Measurements from ENCODE around the gene DNAH8. TPM values are rescaled to one million over a fixed set of nuclear protein-coding genes. Genes with fewer than 3 reads are reported as not detected.

Gene DNAH8
- total RNA-seq, 1 experiment from 2014 or later: 0.15 TPM

- no peaks in the 10 kb centered on the region for H3K36me3 ChIP-seq (ENCODE audit: low read depth, low read length)
- ATAC-seq: no peak
These were observed 8.7 kb downstream of the DNAH8 start for GRCh38 chr6:38723783-38724182.

GRCh38 chr6:38724343-38724742 lies 9.2 kb downstream of the DNAH8 start:
- Histone ChIP-seq H3K4me2 (ENCODE audit: low read length) (no peak overlapping the region), H3K9me3 (ENCODE audit: low read length) (no peaks in the 10 kb centered on the region), H3K27me3 (ENCODE audit: low read length) (no peaks in the 10 kb centered on the region), H3K4me3 (ENCODE audit: low read length) (no peak overlapping the region), H3K27ac (ENCODE audit: low read length) (no peak overlapping the region), H3K9me2 (replicated peaks; ENCODE audit: low read length) (no peaks in the 10 kb centered on the region), H3K4me1 (ENCODE audit: insufficient read depth, low read length) (peaks cover 16% of the 10 kb centered on the region), H3K36me3 (ENCODE audit: low read depth, low read length) (no peaks in the 10 kb centered on the region), H3F3A (ENCODE audit: low read length, unreplicated experiment) (no peaks in the 10 kb centered on the region), H2AFZ (ENCODE audit: low read length) (no peak overlapping the region), H4K20me1 (ENCODE audit: low read length) (no peaks in the 10 kb centered on the region), H3K79me2 (ENCODE audit: low read length) (no peaks in the 10 kb centered on the region), H3K9ac (ENCODE audit: low read length) (no peak overlapping the region)
- ChIA-PET POLR2A (ENCODE audit: unreplicated experiment) (no interaction called here), CTCF (no interaction called here)
- DNase-seq (peak; percentile 18), ATAC-seq (peak; percentile 35; the same call in 1 of the 2 replicates)
- intact Hi-C loops (cut with micrococcal nuclease): loop anchor here (10.0 kb wide), 1 partner anchor 210 kb away; no protein-coding TSS in a partner anchor
- no peak for TF ChIP-seq CTCF (conservative IDR thresholded peaks at IDR 0.05; ENCODE audit: low read depth, low read length)
- TF ChIP-seq EZH2 (IDR thresholded peaks at IDR 0.05; ENCODE audit: low read length, unreplicated experiment): no peak
- TF ChIP-seq EZH2phosphoT487 (IDR thresholded peaks at IDR 0.05; ENCODE audit: borderline replicate concordance, low read length): no peak
- no TSS peak for BruUV-seq (replicated peaks)

More at GRCh38 chr6:38723783-38724182, 8.7 kb downstream of the DNAH8 start:
- DNase-seq: no peak
- no peak overlapping the region for H3K9ac ChIP-seq (ENCODE audit: low read length)
- no peak overlapping the region for H3K4me2 ChIP-seq (ENCODE audit: low read length)
- no peaks in the 10 kb centered on the region for H3K27me3 ChIP-seq (ENCODE audit: low read length)
- H3K4me3 ChIP-seq (ENCODE audit: low read length): no peak overlapping the region
- H4K20me1 ChIP-seq (ENCODE audit: low read length): no peaks in the 10 kb centered on the region
- no peak for TF ChIP-seq EZH2 (IDR thresholded peaks at IDR 0.05; ENCODE audit: low read length, unreplicated experiment)
- no peak for TF ChIP-seq CTCF (conservative IDR thresholded peaks at IDR 0.05; ENCODE audit: low read depth, low read length)
- TF ChIP-seq EZH2phosphoT487 (IDR thresholded peaks at IDR 0.05; ENCODE audit: borderline replicate concordance, low read length): no peak
- intact Hi-C loops (cut with micrococcal nuclease): loop anchor here (10.0 kb wide), 1 partner anchor 211 kb away; no protein-coding TSS in a partner anchor
- H3K9me3 ChIP-seq (ENCODE audit: low read length): no peaks in the 10 kb centered on the region
- peaks cover 16% of the 10 kb centered on the region for H3K4me1 ChIP-seq (ENCODE audit: insufficient read depth, low read length)
- no peaks in the 10 kb centered on the region for H3K79me2 ChIP-seq (ENCODE audit: low read length)
- H2AFZ ChIP-seq (ENCODE audit: low read length): no peak overlapping the region
- no peaks in the 10 kb centered on the region for H3F3A ChIP-seq (ENCODE audit: low read length, unreplicated experiment)
- no peaks in the 10 kb centered on the region for H3K9me2 ChIP-seq (replicated peaks; ENCODE audit: low read length)
- POLR2A ChIA-PET (ENCODE audit: unreplicated experiment): no interaction called here
- H3K27ac ChIP-seq (ENCODE audit: low read length): no peak overlapping the region
- CTCF ChIA-PET: no interaction called here
- BruUV-seq (replicated peaks): no TSS peak

DNA sequence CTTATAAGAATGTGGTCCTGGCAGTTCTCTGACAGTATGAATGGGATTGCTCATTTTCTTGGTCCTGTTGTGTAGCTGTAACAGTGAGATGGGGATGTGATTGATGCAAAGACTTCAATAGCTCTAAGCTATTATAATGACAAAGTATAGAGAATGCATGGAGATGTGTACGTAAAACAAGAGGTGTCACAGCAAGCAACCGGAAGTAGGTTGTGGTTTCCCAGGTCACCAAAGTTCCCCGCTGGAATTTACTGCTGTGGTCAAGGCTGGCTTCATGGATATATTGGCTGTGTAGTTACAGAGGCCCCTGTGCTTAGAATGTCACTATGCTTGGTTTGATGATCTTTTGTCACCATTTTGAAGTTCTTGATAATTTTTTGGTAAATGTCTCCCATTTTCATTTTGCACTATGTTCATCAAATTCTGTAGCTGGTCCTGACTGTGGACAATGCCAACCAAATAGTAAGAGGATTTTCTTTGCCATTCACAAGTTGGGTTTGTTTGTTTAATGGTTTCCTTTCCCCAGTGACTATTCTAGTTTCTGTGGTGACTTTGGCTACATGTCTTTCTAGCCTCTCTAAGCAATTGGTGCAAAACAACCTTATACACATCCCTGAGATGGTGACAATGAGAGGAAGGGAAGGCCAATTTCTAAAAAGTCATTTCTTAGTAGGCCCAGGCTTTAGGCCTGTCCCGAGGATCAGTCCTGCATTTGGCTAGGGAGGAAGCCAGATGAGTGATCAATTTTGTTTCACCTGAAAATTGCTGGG lies 10.5 kb downstream of the DNAH8 start:
- BruUV-seq (replicated peaks): no TSS peak
- no peak overlapping the region for H3K4me3 ChIP-seq (ENCODE audit: low read length)
- CTCF ChIA-PET: no interaction called here

More for the DNA sequence above, 10.5 kb downstream of the DNAH8 start:
- no peak for TF ChIP-seq EZH2phosphoT487 (IDR thresholded peaks at IDR 0.05; ENCODE audit: borderline replicate concordance, low read length)
- TF ChIP-seq EZH2 (IDR thresholded peaks at IDR 0.05; ENCODE audit: low read length, unreplicated experiment): no peak
- TF ChIP-seq CTCF (conservative IDR thresholded peaks at IDR 0.05; ENCODE audit: low read depth, low read length): no peak
- Histone ChIP-seq H2AFZ (ENCODE audit: low read length) (no peak overlapping the region), H3K27me3 (ENCODE audit: low read length) (no peaks in the 10 kb centered on the region), H3K4me2 (ENCODE audit: low read length) (no peak overlapping the region), H3K36me3 (ENCODE audit: low read depth, low read length) (no peaks in the 10 kb centered on the region), H3K9me2 (replicated peaks; ENCODE audit: low read length) (no peaks in the 10 kb centered on the region), H3K27ac (ENCODE audit: low read length) (no peak overlapping the region), H3K9me3 (ENCODE audit: low read length) (no peaks in the 10 kb centered on the region), H3K79me2 (ENCODE audit: low read length) (no peaks in the 10 kb centered on the region), H3F3A (ENCODE audit: low read length, unreplicated experiment) (no peaks in the 10 kb centered on the region), H3K4me1 (ENCODE audit: insufficient read depth, low read length) (peaks cover 16% of the 10 kb centered on the region), H3K9ac (ENCODE audit: low read length) (no peak overlapping the region), H4K20me1 (ENCODE audit: low read length) (no peaks in the 10 kb centered on the region)
- POLR2A ChIA-PET (ENCODE audit: unreplicated experiment): interaction anchor here (0.7 kb wide), 1 partner anchor 35 kb away, joined by 3 read pairs; no protein-coding TSS in a partner anchor
- no peak for ATAC-seq
- DNase-seq: peak; percentile 54
- intact Hi-C loops (cut with micrococcal nuclease): loop anchor here (10.0 kb wide), 1 partner anchor 209 kb away; no protein-coding TSS in a partner anchor
